Right atrium auricular region (tissue), 2 donors: Measurements from ENCODE around the gene HSPB6. TPM values are rescaled to one million over a fixed set of nuclear protein-coding genes. Genes with fewer than 3 reads are reported as not detected.

Experiments used
- DNase-seq: peaks from one replicate; pipeline ENCODE4 v3.0.0-alpha.2; 2019; ENCODE audit warnings: low spot score
- H3K27ac ChIP-seq, 2 donors: fragments of 200-600 bp; sonication (generic); 1 replicate in 1 of 2; 2 replicates in 1 of 2; pipeline ENCODE4 v1.5.1; 2016 to 2019
- H3K27me3 ChIP-seq, 2 donors: fragments of 200-600 bp; sonication (generic); one replicate each; pipeline versions ENCODE4 v1.5.1 to v1.6.0; 2017 to 2019
- H3K36me3 ChIP-seq: fragments of 200-600 bp; sonication (generic); one replicate; pipeline ENCODE4 v1.5.1; 2016
- H3K4me1 ChIP-seq, 2 donors: fragments of 200-600 bp; sonication (generic); one replicate each; pipeline versions ENCODE4 v1.5.1 to v1.6.0; 2017 to 2019
- H3K4me3 ChIP-seq, 2 donors: fragments of 200-600 bp; sonication (generic); 1 replicate in 1 of 2; 2 replicates in 1 of 2; pipeline ENCODE4 v1.5.1; 2017 to 2019; ENCODE audit warnings: mild to moderate bottlenecking in 1 of 2, moderate library complexity in 1 of 2
- H3K9me3 ChIP-seq, 2 donors: fragments of 200-600 bp; sonication (generic); one replicate each; pipeline ENCODE4 v1.5.1; 2019
- CTCF ChIP-seq, 2 donors: fragments of 200-600 bp; sonication (generic); IDR thresholded peaks; one replicate each; pipeline ENCODE4 v1.5.1; 2019; ENCODE audit warnings: antibody characterized with exemption in 2 of 2
- total RNA-seq, 2 donors: library from RNA; depleted of rRNA; stranded (reverse); fragments of >200 nt; gene quantifications; one replicate each; pipeline ENCODE4 v1.1.0, GENCODE V29; 2016

HSPB6 gene, protein sequence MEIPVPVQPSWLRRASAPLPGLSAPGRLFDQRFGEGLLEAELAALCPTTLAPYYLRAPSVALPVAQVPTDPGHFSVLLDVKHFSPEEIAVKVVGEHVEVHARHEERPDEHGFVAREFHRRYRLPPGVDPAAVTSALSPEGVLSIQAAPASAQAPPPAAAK
- 100 to 1,000 TPM in 1 of 2 donors, 10 to 100 TPM in 1; 98.4 to 104 TPM for total RNA-seq

DNA sequence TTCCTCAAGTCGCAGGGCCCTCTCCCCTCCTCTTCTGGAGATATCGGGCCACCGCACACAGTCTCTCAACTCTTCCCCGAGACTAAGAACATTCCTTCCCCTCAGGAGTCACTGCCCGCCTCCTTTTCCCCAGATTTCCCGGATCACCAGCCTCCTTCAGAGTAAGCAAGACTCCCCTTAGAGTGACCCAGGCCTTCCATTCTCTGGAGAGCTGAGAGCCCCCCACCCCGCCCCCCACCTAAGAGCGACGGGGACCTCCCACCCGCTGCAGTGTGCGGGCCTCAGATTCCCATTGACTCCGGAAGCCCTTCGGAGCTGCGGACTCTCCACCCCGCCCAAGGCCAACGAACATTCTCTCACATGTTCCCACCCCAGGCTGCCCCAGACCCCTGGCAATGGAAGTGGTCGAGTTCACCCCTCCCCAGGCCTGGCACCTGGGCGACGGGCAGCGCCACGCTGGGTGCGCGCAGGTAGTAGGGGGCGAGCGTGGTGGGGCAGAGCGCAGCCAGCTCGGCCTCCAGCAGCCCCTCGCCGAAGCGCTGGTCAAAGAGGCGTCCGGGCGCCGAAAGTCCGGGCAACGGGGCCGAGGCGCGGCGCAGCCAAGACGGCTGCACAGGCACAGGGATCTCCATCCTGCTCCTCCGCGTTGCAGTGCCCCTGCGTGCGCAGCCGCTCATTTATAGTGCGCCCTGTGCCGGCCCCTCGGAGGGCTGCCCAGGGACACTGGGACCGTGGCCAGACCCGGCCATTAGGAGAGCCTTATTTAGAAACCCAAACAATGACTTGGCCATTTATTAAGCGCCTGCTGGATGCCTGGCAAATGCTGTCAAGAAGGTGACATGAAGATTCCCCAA is at the start of gene HSPB6:
Gene HSPB6 (minus strand): TSS at position 653 of the 854 bp plus-strand sequence. CDS start 21 bp downstream, at position 632.
- Histone ChIP-seq H3K36me3 (peaks cover 28% of the 10 kb centered on the region), H3K27ac (peak within 1 kb of the TSS; percentile 97 to 98), H3K4me3 (peak within 1 kb of the TSS; percentile 42 to 93), H3K9me3 (no peaks in the 10 kb centered on the region), H3K27me3 (no peaks in the 10 kb centered on the region), H3K4me1 (peaks cover 0 to 43% of the 10 kb centered on the region in 2 donors)
- DNase-seq = peak; percentile 86
- TF ChIP-seq CTCF (IDR thresholded peaks at IDR 0.05) = no peak

GRCh38 chr19:35806597-35806996 is 49.8 kb upstream of the HSPB6 start:
- no peak for TF ChIP-seq CTCF (IDR thresholded peaks at IDR 0.05)
- no peaks in the 10 kb centered on the region for H3K9me3 ChIP-seq
- no peak overlapping the region for H3K4me3 ChIP-seq
- no peak overlapping the region for H3K27ac ChIP-seq
- no peaks in the 10 kb centered on the region for H3K36me3 ChIP-seq
- H3K4me1 ChIP-seq = no peaks in the 10 kb centered on the region
- DNase-seq = no peak
- H3K27me3 ChIP-seq = no peaks in the 10 kb centered on the region

GRCh38 chr19:35805526-35806102 is 48.8 kb upstream of the HSPB6 start:
- Histone ChIP-seq H3K4me3 (no peak overlapping the region), H3K36me3 (no peaks in the 10 kb centered on the region), H3K9me3 (no peaks in the 10 kb centered on the region), H3K4me1 (no peaks in the 10 kb centered on the region), H3K27ac (no peak overlapping the region), H3K27me3 (no peaks in the 10 kb centered on the region)
- no peak for DNase-seq
- no peak for TF ChIP-seq CTCF (IDR thresholded peaks at IDR 0.05)

DNA sequence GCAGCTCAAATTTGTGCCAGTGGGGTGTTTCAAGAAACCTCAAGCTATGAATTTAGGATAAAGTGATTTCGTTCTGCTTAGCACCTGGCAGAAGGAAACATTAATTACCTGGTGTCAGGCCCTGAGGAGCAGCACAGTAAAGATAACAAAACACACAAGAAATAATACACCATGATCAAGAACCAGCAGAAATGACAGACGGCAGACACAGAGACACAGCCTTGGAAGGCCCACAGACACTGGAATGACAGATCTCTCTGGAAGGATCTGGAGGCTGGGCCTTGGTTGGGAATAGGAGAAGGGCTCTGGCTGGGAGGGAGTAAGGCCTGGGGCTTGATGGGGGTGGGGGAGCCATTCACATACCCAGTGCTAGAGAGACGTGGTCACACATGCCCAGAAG is 45.0 kb upstream of the HSPB6 start:
- H3K27me3 ChIP-seq = peaks cover 0 to 6% of the 10 kb centered on the region in 2 donors
- H3K36me3 ChIP-seq = no peaks in the 10 kb centered on the region
- no peak for TF ChIP-seq CTCF (IDR thresholded peaks at IDR 0.05)
- no peak for DNase-seq
- H3K27ac ChIP-seq = no peak overlapping the region
- H3K4me3 ChIP-seq = no peak overlapping the region
- no peaks in the 10 kb centered on the region for H3K9me3 ChIP-seq
- peaks cover 0 to 6% of the 10 kb centered on the region in 2 donors for H3K4me1 ChIP-seq

DNA sequence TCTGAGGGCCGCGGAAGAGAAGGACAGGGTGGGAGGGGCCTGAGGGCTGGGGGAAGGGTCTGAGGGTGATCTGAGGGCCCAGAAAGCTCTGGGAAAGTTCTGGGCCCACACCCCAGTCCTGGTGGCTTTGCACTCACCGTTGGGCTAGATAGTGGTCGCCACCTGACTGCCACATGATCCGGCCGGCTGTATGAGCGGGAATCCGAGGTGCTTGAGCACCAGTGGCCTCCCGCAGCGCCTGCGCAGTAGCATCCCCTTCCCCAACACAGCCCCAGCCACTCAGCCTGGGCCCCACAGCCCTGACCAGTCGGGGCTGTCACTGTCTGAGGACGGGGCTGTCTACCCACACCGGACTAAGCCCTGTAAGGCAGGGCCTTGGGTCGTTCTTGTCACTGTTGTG is 40.8 kb upstream of the HSPB6 start:
- Histone ChIP-seq H3K9me3 (no peaks in the 10 kb centered on the region), H3K4me1 (peaks cover 0 to 6% of the 10 kb centered on the region in 2 donors), H3K4me3 (peak overlapping the region in 1 of 2 donors; percentile 24), H3K36me3 (no peaks in the 10 kb centered on the region), H3K27ac (no peak overlapping the region), H3K27me3 (peaks cover 0 to 6% of the 10 kb centered on the region in 2 donors)
- TF ChIP-seq CTCF (IDR thresholded peaks at IDR 0.05) = no peak
- DNase-seq = no peak
